HG03571 (cell line): ENCODE measurements around the gene IL13.
"Not testable (repeated sequence)": the region's sequence is repeated elsewhere in the genome, so short reads cannot be mapped to it uniquely, and the experiment has no call there.

Experiments used
- ATAC-seq: cut with Tn5 transposase; IDR thresholded peaks from one replicate; pipeline ENCODE4 v1.9.1; 2021; ENCODE audit not compliant: unreplicated experiment

Gene IL13

DNA sequence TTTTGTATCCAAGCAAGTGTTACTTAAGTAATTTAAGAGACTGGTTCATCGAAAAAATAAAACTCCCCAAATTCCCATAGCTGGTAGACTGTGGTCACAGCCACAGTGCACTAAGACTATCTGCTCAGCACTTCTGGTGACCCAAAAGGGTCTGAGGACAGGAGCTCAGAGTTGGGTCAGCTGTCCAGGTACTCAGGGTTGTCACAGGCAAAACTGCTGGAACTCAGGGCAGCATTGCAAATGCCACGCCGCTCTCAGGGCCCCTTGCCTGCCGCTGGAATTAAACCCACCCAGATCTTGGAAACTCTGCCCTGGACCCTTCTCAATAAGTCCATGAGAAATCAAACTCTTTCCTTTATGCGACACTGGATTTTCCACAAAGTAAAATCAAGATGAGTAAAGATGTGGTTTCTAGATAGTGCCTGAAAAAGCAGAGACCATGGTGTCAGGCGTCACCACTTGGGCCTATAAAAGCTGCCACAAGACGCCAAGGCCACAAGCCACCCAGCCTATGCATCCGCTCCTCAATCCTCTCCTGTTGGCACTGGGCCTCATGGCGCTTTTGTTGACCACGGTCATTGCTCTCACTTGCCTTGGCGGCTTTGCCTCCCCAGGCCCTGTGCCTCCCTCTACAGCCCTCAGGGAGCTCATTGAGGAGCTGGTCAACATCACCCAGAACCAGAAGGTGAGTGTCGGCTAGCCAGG lies at the start of gene IL13:
IL13 (plus strand) TSS at position 498 of the 705 bp plus-strand sequence; CDS start at position 512, 14 bp downstream.
- no peak for ATAC-seq

DNA sequence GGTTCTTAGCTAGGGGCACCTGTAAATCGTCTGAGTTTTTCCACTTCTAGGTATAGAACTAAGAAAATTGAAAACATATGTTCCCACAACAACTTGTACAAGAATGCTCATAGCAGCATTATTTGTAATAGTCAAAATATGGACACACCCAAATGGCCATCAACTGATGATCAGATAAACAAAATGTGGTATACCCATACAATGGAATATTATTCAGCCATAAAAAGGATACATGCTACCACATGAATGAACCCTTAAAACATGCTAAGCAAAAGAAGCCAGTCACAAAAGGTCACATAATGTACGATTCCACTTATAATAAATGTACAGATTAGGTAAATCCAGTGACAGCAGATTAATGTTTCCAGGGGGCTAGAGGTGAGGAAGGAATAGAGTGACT lies 46.0 kb upstream of the IL13 start:
- no peak for ATAC-seq

DNA sequence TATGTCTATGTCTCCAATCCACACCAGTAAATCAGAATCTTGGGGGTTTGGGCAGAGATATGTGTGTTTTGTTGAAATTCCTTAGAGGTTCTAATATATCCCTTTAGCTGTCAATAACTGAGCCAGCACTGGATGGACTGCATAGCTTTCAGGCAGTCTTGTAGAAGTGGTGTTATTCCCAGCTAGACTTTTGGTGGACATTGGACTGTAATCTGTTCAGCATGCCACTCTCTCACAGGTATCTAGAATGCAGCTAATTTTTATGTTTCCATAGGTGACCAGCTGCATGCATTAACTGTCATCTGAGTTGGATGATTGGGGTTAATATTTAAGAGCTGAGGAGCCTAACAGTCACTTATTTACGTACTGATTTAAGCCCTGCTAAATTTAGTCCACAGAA lies 45.1 kb upstream of the IL13 start:
- ATAC-seq, result no peak

DNA sequence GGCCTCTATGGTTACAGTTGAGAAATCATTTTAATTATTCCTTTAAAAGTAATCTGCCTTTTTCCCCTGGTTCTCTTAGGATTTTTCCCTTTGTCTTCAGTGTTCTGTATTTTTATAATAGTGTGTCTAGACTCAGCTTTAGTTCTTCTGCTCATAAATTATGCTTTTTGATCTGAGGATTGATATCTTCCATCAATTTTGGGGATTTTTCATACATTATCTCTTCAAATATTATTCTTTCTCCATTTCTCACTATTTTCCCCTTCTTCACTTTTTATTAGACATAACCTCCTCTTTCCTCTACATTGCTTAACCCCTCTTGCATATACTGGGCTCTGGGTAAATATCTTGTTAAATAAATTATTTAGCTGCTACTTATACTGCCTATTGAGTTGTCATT lies 36.3 kb upstream of the IL13 start:
- no peak for ATAC-seq

DNA sequence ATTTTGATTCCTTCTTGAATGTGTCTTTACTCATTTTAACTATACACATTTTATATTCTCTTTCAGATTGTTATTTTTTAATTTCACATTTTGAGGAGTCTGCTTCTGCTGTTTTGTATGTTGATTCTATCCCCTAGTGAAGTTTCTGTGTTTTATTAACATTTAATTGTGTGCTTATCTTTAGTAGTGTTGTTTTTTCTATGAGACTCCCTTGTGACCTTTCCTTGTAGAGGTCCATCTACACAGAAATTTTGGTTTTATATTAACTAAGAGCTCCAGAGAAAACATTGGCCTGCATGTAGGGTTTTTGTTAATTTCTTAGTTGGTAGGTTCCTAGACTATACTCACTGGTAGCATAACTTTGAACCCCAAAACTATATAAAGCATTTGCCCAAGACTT lies 35.4 kb upstream of the IL13 start:
- ATAC-seq, result no peak

DNA sequence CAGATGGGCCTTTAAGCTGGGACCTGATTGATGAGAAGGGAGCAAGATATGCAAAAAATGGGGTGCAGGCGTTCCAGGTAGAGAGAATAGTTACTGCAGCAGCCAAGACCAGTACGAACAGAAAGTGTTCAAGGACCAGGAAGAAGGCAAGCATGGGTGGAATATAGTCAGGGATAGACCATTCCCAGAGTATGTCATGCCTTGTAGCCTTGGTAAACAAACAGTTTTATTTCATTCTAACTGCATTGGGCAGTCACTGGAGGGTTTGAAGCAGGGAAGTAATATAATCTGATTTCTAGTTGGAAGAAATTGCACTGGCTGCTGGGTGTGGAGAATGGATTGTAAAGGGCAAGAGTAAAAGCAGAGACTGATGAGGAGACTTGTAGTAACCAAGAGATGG lies 30.5 kb upstream of the IL13 start:
- ATAC-seq, result no peak

DNA sequence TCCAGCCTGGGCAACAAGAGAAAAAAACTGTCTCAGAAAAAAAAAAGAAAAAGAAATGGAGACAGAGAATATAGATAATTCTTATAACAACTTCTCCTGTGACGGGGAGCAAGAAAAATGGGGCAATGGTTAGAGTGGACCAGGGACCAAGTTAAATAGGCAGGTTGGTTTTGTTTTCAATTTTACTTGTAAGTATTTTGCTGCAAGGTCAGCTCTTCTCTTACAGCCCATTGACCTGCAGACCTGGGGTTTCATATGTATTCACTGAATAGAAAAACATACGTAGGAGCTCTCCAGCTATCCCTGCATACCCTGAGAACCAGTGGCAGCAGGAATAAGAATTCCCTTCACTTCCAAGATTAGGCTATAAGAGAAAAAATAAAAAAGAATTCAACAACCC lies 29.2 kb upstream of the IL13 start:
- ATAC-seq, result no peak

DNA sequence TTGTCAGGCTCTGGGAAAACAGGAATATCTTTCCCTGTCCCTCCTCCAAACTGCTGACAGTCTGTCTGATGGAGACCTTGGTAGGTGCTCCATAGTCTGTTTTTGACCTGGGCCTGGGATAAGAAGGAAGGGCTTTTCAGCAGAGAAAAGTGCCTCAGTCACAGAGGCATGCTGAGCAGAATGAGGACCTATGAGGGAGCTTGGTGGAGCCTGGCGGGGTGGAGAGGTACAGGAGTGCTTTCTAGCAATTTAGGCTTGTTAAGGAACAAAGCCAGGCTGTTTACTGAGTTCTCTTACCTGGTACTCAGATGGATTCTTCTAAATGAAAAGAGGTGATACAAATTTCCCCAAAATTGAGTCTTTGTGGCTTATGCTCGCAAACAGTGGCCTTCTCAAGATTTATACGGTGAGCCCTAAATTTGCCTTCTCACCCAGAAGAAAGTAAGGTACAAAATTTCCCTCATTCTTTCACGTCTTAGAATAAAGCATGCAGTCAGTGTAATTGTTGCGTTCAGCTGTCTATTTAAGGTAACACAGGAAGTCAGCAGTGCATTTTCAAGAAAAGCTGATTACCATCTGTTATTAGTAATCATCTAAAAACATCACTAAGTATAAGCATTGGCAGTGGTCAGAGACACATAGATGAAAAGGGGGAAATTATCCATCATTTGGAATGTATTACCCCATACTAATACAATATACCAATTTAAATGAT lies 28.6 kb upstream of the IL13 start:
- ATAC-seq, result peak; percentile 61

DNA sequence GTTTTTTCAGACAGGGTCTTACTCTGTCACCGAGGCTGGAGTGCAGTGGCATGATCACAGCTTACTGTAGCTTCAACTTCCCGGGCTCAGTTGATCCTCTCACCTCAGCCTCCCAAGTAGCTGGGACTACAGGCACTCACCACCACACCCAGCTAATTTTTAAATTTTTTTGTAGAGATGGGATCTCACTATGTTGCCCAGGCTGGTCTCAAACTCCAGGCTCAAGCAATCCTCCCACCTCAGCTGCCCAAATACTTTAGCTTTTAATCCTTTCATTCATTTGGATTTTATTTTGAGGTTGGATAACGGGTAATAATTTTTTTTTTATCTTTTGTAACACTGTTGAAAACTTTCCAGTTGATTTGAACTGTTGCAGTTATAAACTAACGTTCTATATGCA lies 24.4 kb upstream of the IL13 start:
- ATAC-seq, result not testable (repeated sequence)

DNA sequence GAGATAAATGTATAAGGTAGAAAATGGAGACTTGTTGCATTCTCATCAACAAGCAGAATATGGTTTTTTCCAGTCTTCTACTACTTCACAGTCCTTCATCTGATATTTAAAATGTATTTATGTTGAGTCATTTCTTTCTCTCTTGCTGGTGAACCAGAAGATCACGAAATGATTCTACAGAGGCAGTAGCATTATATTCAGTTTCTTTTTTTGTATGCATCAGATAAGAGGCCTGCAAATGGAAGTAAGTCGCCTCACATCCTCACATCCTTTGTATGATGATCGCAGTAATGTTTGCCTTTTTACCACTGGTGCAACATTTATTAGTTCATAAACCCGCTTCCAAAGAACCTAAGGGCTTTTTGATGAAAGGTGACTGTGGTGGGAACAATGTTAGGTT lies 22.1 kb upstream of the IL13 start:
- ATAC-seq, result peak; percentile 46

DNA sequence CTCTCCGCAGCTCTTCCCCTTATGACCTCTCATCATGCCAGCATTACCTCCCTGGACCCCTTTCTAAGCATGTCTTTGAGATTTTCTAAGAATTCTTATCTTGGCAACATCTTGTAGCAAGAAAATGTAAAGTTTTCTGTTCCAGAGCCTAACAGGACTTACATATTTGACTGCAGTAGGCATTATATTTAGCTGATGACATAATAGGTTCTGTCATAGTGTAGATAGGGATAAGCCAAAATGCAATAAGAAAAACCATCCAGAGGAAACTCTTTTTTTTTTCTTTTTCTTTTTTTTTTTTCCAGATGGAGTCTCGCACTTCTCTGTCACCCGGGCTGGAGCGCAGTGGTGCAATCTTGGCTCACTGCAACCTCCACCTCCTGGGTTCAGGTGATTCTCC lies 20.7 kb upstream of the IL13 start:
- no peak for ATAC-seq

DNA sequence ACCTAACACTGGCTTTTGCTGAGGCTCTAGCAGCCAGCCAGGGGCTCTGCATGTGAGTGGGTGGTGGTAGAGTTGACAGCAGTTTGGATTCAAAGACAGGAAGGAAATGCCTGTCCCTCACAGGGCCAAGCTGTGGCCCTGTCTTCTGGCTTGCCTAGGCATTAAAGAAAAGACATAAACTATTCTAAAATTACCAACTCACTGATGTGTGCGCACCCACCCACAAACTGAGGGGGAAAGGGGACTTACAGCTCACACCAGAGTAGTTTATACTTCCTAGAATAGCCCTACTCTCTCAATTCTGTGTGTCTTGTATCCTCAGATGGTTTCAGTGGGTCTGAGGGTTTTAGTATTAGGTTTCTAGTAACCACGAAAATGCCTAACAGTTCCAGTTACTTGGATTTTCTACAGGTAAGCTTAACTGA lies 18.3 kb upstream of the IL13 start:
- ATAC-seq, result peak; percentile 72

DNA sequence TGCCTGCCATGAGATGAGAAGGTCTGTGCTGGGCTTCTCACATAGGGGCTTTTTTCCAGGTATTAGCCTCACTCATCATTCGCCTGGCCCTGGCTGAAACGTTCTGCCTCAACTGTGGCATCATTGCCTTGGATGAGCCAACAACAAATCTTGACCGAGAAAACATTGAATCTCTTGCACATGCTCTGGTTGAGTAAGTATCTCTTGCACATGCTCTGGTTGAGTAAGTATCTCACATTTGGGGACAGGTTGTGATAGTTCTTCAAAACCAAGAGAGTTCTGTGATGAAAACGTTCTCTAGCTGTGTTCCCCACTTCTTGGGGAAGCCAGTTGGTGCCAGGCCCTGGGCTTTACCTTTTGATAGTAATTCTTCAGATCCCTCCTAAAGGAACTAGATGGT lies 17.4 kb upstream of the IL13 start:
- ATAC-seq, result no peak

DNA sequence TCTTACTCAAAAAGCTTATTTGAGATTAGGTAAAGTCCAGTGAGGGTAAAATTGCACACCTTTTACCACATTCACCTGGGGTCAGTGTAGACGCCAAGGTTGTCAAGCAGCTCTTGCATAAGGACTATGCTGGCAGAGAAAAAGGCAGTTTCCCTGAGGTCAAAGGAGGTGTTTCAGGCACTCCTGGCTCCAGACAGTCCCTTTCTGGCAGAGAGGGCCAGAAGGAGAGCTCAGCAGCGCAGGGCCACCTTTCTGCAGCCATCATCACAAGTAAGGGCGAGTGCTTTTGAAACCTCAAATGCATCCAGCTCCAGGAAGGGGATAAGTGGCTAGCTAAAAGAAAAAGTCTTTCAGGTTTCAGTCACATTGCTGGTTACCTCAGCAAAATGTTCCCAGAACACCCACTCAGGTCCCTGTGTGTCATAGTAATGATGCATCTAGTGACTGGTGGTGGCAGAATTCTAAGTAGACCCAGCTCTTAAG lies 16.7 kb upstream of the IL13 start:
- ATAC-seq, result no peak

DNA sequence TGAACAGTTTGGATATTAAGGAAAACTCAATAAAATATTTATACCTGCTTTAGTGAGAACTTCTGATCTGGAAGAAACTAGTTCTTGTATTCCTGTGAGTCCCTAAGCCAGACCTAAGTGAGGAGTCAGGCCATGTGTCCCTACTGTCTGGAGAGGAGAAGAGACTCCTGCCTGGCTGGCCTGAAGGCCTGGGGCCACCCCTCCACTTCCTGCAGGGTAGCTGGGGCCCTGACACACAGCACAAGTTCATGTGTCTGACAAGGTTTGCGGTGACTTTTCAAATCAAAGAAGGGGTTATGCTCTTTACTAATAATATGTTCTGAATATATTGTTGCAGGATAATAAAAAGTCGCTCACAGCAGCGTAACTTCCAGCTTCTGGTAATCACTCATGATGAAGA lies 16.1 kb upstream of the IL13 start:
- no peak for ATAC-seq

DNA sequence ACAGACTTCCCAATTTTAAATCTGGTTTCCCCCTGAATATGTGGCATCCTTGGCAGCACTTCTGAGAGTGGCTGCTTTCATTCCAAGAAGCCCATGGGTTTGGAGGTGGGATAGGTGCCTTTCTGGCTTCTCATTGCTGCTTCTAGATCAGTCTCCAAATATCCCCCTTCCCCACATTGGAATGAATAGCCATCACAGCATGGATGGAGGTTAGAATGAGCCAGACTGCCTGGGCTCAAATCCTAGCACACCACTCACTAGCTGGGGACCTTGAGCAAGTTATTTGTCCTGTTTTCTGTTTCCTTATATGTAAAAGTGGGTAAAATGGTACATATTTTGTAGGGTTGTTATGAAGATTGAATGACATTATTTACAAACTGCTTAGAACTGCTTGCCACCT lies 13.8 kb upstream of the IL13 start:
- ATAC-seq, result no peak

DNA sequence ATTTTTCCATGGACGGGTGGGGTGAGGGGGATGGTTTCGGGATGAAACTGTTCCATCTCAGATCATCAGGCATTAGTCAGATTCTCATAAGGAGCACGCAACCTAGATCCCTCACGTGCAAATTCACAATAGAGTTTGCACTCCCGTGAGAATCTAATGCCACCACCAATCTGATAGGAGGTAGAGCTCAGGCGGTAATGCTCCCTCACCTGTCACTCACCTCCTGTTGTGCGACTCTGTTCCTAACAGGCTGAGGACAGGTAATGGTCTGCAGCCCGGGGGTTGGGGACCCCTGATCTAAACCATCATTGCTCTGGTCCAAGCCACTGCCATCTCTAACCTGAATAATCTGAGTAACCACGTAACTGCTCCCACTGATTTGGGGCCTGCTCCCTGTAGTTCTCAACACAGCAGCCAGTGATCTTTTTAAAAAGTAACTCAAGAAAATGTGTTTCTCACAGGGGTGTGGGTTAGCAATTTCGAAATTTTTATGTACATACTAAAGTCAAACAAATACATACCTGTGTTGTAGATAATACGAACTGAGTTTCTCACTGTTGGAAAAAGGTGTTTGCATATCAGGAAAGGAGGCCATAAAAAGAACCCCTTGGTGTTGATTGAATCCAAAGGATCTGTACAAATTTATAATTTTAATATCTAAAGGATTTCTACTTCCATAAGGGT lies 11.2 kb upstream of the IL13 start:
- no peak for ATAC-seq

DNA sequence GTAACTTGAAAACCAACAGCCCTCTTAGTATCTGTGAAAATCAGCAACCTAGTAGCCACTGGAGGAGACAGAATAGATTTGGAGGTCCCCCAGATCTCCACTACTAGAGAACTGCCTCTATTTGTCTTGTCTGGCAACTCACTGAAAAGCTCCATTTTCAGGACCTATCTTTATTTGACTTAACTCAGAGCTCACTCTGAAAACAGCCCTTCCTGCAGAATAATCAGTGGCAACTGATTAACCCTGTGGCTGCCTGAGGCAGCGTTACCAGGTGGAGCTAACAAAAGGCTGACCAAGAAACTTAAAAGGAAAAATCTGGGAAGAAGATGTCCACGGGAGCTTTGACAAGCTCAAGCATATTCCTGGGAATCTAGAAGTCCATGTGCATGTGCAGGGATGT lies 10.5 kb upstream of the IL13 start:
- ATAC-seq, result no peak

DNA sequence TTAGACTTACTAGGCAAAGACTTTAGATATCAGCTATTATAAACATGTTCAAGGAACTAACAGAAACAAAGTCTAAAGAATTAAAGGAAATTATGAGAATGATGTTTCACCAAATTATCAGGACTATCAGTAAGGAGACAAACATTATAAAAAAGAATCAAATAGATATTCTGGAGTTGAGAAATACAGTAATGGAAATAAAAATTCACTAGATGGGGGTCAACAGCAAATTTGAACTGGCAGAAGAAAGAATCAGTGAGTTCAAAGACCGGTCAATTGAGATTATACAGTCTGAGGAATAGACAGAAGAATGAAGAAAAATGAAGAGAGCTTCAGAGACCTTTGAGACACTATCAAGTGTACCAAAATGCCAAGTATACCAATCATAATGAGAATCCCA lies 9.6 kb upstream of the IL13 start:
- ATAC-seq, result no peak

DNA sequence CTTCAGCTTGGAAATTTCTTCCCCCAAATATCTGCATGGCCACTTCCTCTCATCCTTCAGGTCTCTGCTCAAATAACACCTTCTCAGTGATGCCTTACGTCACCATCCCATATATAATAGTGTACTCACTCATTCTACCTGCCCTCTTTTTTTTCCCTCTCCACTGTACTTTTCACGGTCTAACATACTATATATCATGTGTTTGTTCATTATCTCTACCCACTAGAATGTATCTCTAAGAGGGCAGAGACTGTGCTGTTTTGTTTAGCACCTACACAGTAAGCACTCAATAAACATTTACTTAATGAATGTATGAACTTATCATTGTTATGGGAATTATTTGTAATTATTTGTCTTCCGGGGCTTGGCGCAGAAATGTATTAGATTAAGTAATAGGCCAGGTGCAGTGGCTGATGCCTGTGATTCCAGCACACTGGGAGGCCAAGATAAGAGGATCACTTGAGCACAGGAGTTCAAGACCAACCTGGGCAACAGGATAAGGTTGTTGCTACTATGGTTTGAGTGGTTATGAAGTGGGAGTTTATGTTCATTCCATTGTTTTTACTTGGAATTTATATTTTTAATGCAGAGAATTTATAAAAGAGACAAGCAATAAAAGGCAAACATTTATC lies 6.0 kb upstream of the IL13 start:
- ATAC-seq, result no peak

DNA sequence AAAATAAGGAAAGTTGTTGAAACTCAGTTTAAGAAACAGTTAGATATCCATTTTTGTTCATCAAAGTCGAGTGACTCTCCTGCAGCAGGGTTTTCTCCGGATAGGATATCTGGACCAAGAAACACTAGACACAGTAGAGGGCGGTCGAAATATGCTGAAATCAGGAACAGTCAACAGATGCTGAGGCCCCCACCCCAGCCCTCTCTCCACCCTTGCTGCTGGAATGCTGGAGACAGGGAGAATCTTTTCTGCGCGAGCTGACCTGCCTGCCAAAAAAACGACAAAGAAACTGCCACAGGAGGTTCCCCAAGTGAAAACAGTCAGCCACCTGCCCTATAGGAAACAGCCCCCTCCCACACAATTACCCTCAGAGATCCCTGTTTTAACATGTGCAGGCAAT lies 4.3 kb upstream of the IL13 start:
- no peak for ATAC-seq
